NT2/D1 (cell line): Measurements from ENCODE around the gene SNAPC2.

ENCODE experiments used
- DNase-seq: peaks from one replicate; pipeline ENCODE4 v3.0.0-alpha.2; 2011; ENCODE audit warnings: low read depth, low spot score
- H3K27me3 ChIP-seq: 2 replicates; pipeline ENCODE4 v1.6.0; 2011; ENCODE audit warnings: mild to moderate bottlenecking; ENCODE audit not compliant: insufficient read length, insufficient read depth
- H3K36me3 ChIP-seq: 2 replicates; pipeline ENCODE4 v1.6.1; 2011; ENCODE audit warnings: mild to moderate bottlenecking, low read length, mixed read lengths; ENCODE audit not compliant: insufficient read depth, insufficient read length
- H3K4me1 ChIP-seq: 2 replicates; pipeline ENCODE4 v1.5.1; 2011; ENCODE audit not compliant: insufficient read depth, insufficient read length
- H3K4me3 ChIP-seq: 2 replicates; pipeline ENCODE4 v1.5.1; 2011; ENCODE audit warnings: low read depth; ENCODE audit not compliant: insufficient read length
- H3K9ac ChIP-seq: 2 replicates; pipeline ENCODE4 v1.6.0; 2011; ENCODE audit warnings: low read depth; ENCODE audit not compliant: insufficient read length
- H3K9me3 ChIP-seq: 2 replicates; pipeline ENCODE4 v1.5.1; 2011; ENCODE audit warnings: mild to moderate bottlenecking, low read length; ENCODE audit not compliant: insufficient read depth
- SUZ12 ChIP-seq: IDR thresholded peaks from 2 replicates; pipeline ENCODE4 v1.6.1; 2011; ENCODE audit not compliant: insufficient read length, insufficient read depth; ENCODE audit errors: extremely low read depth
- YY1 ChIP-seq: IDR thresholded peaks from 2 replicates; pipeline ENCODE4 v1.6.1; 2011; ENCODE audit not compliant: insufficient read length, insufficient read depth
- ZNF274 ChIP-seq: IDR thresholded peaks from 2 replicates; pipeline ENCODE4 v1.6.1; 2011; ENCODE audit warnings: mild to moderate bottlenecking, low read depth, low read length

Gene SNAPC2

DNA sequence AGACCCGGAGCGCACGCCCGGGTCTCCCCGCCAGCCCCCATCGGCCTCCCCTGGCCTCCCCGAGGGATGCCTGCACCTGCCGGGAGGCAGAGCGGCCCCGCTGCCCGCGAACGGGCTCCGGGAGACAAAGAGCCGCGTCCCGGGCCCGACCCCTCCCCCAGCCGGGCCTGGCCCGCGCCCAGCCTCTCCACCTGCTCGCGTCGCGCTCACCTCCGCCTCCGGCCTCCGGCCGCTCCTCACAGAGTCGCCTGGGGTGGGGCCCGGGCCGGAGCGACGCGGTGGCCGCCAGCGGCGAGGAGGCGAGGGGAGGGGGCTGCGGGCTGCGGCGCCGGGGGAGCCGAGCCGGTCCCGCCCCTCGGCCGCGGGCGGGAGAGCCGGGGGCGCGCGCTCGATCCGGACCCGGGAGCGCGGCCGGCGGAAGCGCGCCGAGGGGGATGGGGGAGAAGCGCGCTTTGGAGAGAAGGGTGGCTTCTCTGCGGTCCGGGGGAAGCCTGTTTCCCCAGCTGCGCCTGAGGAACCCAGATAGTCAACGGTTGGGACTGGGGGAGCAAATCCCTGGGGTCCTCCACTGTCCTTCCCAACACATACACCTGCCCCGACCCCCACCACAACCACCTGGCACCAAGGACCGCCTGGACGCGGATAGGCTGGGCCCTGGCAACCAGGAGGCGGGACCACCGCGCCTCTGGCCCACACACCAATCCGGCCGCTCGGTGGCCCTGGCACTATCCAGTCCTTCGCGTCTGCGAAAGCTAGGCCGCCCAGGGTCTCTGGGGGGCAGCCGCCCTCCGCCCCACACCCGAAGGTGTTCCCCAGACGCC is 45.9 kb upstream of the SNAPC2 start, which contains the start of gene PRR36:
Gene PRR36 (minus strand): TSS at position 315 of the 821 bp plus-strand sequence. CDS start 701 bp downstream, outside the sequence.
- TF ChIP-seq SUZ12 (no peak), ZNF274 (no peak), YY1 (no peak)
- no peaks in the 10 kb centered on the region for H3K36me3 ChIP-seq
- peak within 1 kb of the TSS; percentile 74 for H3K9ac ChIP-seq
- peaks cover 16% of the 10 kb centered on the region for H3K4me1 ChIP-seq
- no peaks in the 10 kb centered on the region for H3K9me3 ChIP-seq
- DNase-seq, result peak; percentile 39
- peak within 1 kb of the TSS; percentile 67 for H3K4me3 ChIP-seq
- peaks cover 38% of the 10 kb centered on the region for H3K27me3 ChIP-seq

GRCh38 chr19:7874897-7875273 is 45.3 kb upstream of the SNAPC2 start:
- peak overlapping the region; percentile 37 for H3K9ac ChIP-seq
- peaks cover 19% of the 10 kb centered on the region for H3K4me1 ChIP-seq
- no peak for TF ChIP-seq YY1
- TF ChIP-seq ZNF274, result no peak
- no peak for TF ChIP-seq SUZ12
- H3K4me3 ChIP-seq, result peak overlapping the region; percentile 67
- DNase-seq, result no peak
- no peaks in the 10 kb centered on the region for H3K9me3 ChIP-seq
- no peaks in the 10 kb centered on the region for H3K36me3 ChIP-seq
- H3K27me3 ChIP-seq, result peaks cover 38% of the 10 kb centered on the region

DNA sequence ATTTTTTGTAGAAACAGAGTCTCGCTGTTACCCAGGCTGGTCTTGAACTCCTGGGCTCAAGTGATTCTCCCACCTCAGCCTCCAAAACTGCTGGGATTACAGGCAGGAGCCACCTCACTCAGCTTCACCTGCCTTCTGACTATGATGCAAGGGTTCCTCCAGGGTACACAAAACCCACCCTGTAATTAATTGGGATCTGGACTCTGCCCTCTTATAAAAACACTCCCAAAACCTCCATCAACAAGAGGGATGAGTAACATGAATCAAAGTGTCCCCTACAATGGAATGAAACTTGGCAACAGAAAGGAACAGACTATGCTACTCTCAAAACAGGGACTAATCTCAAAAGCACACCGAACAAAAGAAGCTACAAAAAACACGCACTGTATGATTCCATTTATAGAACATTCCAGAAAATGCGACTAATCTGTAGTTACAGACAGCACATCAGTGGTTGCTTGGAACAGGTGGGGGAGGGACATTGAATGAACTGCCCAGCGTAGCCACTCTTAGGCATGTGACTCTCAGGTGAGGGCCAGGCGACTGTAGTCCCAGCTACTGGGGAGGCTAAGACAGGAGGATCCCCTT is 42.8 kb upstream of the SNAPC2 start:
- H3K4me3 ChIP-seq, result no peak overlapping the region
- no peaks in the 10 kb centered on the region for H3K9me3 ChIP-seq
- H3K4me1 ChIP-seq, result peaks cover 18% of the 10 kb centered on the region
- no peak for DNase-seq
- no peaks in the 10 kb centered on the region for H3K36me3 ChIP-seq
- TF ChIP-seq YY1 (no peak), ZNF274 (no peak), SUZ12 (no peak)
- H3K27me3 ChIP-seq, result peaks cover 38% of the 10 kb centered on the region
- H3K9ac ChIP-seq, result no peak overlapping the region

DNA sequence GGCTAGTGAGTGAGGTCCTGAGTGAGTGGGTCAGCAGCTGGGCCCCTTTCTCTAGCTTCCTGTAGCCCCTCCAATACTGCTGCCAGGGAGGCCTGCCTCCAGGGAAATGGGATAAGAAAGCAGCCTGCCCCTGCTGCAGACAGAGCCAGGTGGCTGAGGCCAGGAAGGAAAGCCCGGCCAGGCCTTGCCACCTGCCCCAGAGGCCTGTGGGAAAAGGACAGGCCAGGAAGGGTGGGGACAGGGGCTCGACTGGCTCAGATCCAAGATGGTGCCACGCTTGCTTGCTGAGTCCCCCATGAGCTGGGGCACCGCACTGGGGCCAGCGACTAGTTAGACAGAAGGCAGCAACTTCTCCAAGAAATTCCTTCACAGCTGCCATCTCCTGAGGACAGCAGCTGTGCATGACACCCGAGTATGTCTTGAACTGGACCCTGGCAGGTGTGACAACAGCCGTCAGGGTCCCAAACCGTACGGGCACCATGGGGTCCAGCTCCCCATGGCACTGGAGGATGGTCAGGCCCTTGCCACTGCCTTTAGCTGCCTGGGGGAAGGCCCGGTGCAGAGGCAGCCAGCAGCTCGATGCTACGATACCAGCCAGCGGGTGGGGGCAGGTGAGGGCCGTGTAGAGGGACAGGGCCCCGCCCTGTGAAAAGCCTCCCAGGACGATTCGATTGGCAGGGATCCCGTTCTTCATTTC is 40.9 kb upstream of the SNAPC2 start:
- Histone ChIP-seq H3K27me3 (peaks cover 21% of the 10 kb centered on the region), H3K9ac (no peak overlapping the region), H3K4me1 (peaks cover 9% of the 10 kb centered on the region), H3K4me3 (no peak overlapping the region), H3K36me3 (no peaks in the 10 kb centered on the region), H3K9me3 (no peaks in the 10 kb centered on the region)
- DNase-seq, result no peak
- TF ChIP-seq YY1 (no peak), SUZ12 (no peak), ZNF274 (no peak)

DNA sequence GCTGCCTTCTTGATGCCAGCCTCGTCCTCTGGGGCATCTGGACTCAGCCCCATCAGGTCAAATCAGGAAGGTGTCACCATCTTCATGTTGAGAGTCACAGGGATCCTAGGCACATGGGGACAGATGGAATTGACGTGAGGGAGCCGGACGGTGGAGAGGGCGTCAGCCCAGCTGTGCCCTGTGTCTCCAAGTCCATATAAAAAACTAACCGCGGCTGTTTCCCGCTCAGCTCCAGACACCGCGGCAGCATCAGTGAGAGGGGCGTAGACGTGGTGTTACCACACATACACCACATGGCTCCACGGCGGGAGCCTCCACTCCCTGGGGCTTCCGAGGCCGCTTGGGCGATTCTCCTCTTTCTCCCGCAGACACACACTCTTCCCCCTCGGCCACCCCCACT is 40.3 kb upstream of the SNAPC2 start:
- Histone ChIP-seq H3K27me3 (peaks cover 15% of the 10 kb centered on the region), H3K9ac (no peak overlapping the region), H3K4me1 (peaks cover 7% of the 10 kb centered on the region), H3K36me3 (no peaks in the 10 kb centered on the region), H3K9me3 (no peaks in the 10 kb centered on the region), H3K4me3 (no peak overlapping the region)
- DNase-seq, result no peak
- no peak for TF ChIP-seq ZNF274

DNA sequence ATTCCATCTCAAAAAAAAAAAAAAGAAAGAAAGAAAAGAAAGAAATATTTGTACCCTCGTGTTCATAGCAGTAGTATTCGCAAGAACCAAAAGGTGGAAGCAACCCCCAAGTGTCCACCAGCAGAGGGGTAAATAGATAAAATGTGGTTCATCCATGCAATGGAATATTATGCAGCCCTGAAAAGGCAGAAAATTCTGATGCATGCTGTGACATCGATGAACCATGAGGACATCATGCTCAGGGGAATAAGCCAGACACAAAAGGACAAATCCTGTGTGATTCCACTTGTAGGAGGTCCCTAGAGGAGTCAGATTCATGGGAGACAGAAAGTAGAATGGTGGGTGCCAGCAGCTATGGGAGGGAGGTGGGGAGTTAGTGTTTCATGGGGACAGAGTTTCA is 38.2 kb upstream of the SNAPC2 start:
- Histone ChIP-seq H3K4me1 (peaks cover 3% of the 10 kb centered on the region), H3K9ac (no peak overlapping the region), H3K9me3 (no peaks in the 10 kb centered on the region), H3K36me3 (no peaks in the 10 kb centered on the region), H3K4me3 (no peak overlapping the region), H3K27me3 (no peaks in the 10 kb centered on the region)
- no peak for DNase-seq
- no peak for TF ChIP-seq SUZ12
- TF ChIP-seq YY1, result no peak
- TF ChIP-seq ZNF274, result no peak

- H3K27me3 ChIP-seq, result no peaks in the 10 kb centered on the region
- peaks cover 3% of the 10 kb centered on the region for H3K4me1 ChIP-seq
- no peak overlapping the region for H3K9ac ChIP-seq
- no peak for DNase-seq
- H3K36me3 ChIP-seq, result no peaks in the 10 kb centered on the region
- no peak for TF ChIP-seq SUZ12
- no peak for TF ChIP-seq YY1
- TF ChIP-seq ZNF274, result no peak
- H3K4me3 ChIP-seq, result no peak overlapping the region
- H3K9me3 ChIP-seq, result no peaks in the 10 kb centered on the region
These were observed 37.0 kb upstream of the SNAPC2 start for GRCh38 chr19:7883105-7883504.
